ENCODE measurements around the gene PLD1. TPM values are rescaled to one million over a fixed set of nuclear protein-coding genes. Genes with fewer than 3 reads are reported as not detected.

PLD1 gene
- total and polyA plus RNA-seq, 10 of the 15 experiments (the other 5 are each of a cell fraction or from before 2014, with no cell fraction given), result 2.9 to 108 (median 3.6) TPM

DNA sequence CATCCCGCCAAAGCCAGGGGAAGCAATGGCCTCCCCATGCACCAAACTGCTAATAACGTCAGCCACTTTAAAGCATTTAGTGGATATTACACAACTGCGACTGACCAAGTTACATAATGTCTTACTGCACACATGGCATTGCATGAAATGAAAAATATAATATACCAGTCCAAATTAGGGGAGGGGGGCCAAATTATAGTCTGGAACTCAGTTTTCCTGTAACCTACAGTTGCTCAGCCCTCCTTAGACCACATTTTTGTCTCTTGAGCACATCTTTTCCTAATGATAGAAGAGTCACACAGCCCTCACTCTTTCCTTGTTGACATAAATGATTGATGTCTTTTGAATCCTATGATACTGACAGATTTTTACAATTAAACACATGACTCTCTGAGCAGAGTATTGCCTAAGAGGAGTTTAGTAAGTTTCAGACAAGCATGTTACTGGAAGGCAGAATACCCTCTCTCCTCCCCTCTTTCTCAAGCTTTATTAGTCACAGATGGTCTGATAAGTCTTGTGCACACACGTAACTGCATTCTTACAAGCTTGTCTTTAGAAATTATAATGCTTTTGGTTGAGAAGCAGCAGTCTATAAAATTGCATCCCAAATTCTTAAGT, 1.1 kb upstream of the PLD1 start:
- intact Hi-C loops (cut with micrococcal nuclease; ENCODE audit: unreplicated experiment) (no loop called here), in situ Hi-C loops (cut with MboI) (no loop called here)
- H3K36me3 ChIP-seq (ENCODE audit: control insufficient read depth in 2 of 2, insufficient read depth in 2 of 2, low read length in 1 of 2), result no peaks in the 10 kb centered on the region
- POLR2A ChIA-PET, result interaction anchor here (0.5 to 3.6 kb wide), 7 partner anchors 8 to 31 kb away, joined by 3 to 31 read pairs (median 5); no protein-coding TSS in a partner anchor
- whole genome bisulfite sequencing (ENCODE audit: insufficient coverage, insufficient replicate concordance, low lambda C conversion rate, missing lambda C conversion rate), result 78% methylated on average over 4 of the region's 4 CpGs
- no peak overlapping the region for H3K4me3 ChIP-seq
- BruUV-seq (replicated peaks), result no TSS peak
- H3K9me3 ChIP-seq (replicated peaks; ENCODE audit: control insufficient read depth, insufficient read depth, low read length), result no peaks in the 10 kb centered on the region
- SMC1A ChIA-PET (ENCODE audit: uncharacterized antibody, unreplicated experiment), result interaction anchor here (0.6 to 4.4 kb wide), 12 partner anchors 9 to 1685 kb away, joined by 3 to 50 read pairs (median 6); no protein-coding TSS in a partner anchor
- no peaks in the 10 kb centered on the region for H4K20me1 ChIP-seq (ENCODE audit: control insufficient read depth, insufficient read depth)
- FAIRE-seq (peak; percentile 27), ATAC-seq (no peak), DNase-seq (ENCODE audit: low read depth, low spot score) (no peak)
- TF ChIP-seq, protein P1, sequence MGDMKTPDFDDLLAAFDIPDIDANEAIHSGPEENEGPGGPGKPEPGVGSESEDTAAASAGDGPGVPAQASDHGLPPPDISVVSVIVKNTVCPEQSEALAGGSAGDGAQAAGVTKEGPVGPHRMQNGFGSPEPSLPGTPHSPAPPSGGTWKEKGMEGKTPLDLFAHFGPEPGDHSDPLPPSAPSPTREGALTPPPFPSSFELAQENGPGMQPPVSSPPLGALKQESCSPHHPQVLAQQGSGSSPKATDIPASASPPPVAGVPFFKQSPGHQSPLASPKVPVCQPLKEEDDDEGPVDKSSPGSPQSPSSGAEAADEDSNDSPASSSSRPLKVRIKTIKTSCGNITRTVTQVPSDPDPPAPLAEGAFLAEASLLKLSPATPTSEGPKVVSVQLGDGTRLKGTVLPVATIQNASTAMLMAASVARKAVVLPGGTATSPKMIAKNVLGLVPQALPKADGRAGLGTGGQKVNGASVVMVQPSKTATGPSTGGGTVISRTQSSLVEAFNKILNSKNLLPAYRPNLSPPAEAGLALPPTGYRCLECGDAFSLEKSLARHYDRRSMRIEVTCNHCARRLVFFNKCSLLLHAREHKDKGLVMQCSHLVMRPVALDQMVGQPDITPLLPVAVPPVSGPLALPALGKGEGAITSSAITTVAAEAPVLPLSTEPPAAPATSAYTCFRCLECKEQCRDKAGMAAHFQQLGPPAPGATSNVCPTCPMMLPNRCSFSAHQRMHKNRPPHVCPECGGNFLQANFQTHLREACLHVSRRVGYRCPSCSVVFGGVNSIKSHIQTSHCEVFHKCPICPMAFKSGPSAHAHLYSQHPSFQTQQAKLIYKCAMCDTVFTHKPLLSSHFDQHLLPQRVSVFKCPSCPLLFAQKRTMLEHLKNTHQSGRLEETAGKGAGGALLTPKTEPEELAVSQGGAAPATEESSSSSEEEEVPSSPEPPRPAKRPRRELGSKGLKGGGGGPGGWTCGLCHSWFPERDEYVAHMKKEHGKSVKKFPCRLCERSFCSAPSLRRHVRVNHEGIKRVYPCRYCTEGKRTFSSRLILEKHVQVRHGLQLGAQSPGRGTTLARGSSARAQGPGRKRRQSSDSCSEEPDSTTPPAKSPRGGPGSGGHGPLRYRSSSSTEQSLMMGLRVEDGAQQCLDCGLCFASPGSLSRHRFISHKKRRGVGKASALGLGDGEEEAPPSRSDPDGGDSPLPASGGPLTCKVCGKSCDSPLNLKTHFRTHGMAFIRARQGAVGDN (IDR thresholded peaks at IDR 0.05), result 0 out of 2 replicates have a peak, but pooled peaks have one; percentile 9
- TF ChIP-seq SMAD5 (IDR thresholded peaks at IDR 0.05; ENCODE audit: low read depth), result no peak
- TF ChIP-seq, protein P2, sequence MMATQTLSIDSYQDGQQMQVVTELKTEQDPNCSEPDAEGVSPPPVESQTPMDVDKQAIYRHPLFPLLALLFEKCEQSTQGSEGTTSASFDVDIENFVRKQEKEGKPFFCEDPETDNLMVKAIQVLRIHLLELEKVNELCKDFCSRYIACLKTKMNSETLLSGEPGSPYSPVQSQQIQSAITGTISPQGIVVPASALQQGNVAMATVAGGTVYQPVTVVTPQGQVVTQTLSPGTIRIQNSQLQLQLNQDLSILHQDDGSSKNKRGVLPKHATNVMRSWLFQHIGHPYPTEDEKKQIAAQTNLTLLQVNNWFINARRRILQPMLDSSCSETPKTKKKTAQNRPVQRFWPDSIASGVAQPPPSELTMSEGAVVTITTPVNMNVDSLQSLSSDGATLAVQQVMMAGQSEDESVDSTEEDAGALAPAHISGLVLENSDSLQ (IDR thresholded peaks at IDR 0.05), result peak; percentile 84
- no peak for TF ChIP-seq POU2F2 (IDR thresholded peaks at IDR 0.05; ENCODE audit: borderline replicate concordance, low read depth, low read length)
- peak; percentile 63; the same call in 1 of the 2 replicates for TF ChIP-seq ZBTB40 (IDR thresholded peaks at IDR 0.05; ENCODE audit: borderline replicate concordance)
- TF ChIP-seq MXI1 (IDR thresholded peaks at IDR 0.05; ENCODE audit: low read depth, low read length), result 0 out of 2 replicates have a peak, but pooled peaks have one; percentile 43
- H3K27me3 ChIP-seq (replicated peaks in 1 of 2; ENCODE audit: control insufficient read depth in 2 of 2, insufficient read depth in 2 of 2, low read length in 1 of 2), result no peaks in the 10 kb centered on the region
- H3K4me2 ChIP-seq (ENCODE audit: control insufficient read depth, insufficient read depth), result no peak overlapping the region
- H3K79me2 ChIP-seq (ENCODE audit: control insufficient read depth, insufficient read depth, low read length), result peaks cover 5% of the 10 kb centered on the region; the same call in 1 of the 2 replicates
- CTCF ChIA-PET, result interaction anchor here (1.1 to 4.2 kb wide), 7 partner anchors 9 to 23 kb away, joined by 3 to 40 read pairs (median 7); no protein-coding TSS in a partner anchor
- RAD21 ChIA-PET (ENCODE audit: unreplicated experiment), result interaction anchor here (0.7 to 8.5 kb wide), 11 partner anchors 9 to 197 kb away, joined by 3 to 117 read pairs (median 5); no protein-coding TSS in a partner anchor
- no peak overlapping the region for H3K27ac ChIP-seq (ENCODE audit: control insufficient read depth, insufficient read depth)
- H3K4me1 ChIP-seq (ENCODE audit: control insufficient read depth, insufficient read depth, low read length), result no peaks in the 10 kb centered on the region
- H2AFZ ChIP-seq (ENCODE audit: control insufficient read depth, low read depth, low read length), result no peak overlapping the region
- H3K9ac ChIP-seq (ENCODE audit: control insufficient read depth, insufficient read depth, low read length), result no peak overlapping the region

Data from GM12878 (cell line).